Measurements from ENCODE around the gene HSP90AB1.
A peak's percentile ranks its signal among the peaks of the same experiment; 100 is the strongest.

HSP90AB1 gene

DNA sequence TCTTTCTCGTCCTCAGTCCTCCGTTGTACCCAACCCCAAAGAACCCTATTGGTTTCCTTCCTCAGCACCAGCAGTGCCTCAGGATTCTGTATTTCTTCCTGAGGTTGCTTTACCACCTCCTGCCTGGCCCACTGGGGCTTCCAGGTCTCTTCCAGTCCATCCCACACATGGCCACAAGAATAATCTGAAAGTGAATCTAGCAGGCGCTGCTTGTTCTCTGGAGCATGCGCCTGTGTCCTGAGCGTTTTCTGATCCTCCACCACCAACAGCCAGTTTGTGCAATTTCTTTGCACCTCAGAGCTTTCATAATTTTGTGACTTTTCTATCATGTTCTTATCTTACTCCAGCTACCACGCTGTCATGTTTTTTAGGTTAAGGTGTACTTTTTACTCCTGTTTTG, 11.6 kb upstream of the HSP90AB1 start:
- no peak for DNase-seq (ENCODE audit: low read depth in 2 of 2)

DNA sequence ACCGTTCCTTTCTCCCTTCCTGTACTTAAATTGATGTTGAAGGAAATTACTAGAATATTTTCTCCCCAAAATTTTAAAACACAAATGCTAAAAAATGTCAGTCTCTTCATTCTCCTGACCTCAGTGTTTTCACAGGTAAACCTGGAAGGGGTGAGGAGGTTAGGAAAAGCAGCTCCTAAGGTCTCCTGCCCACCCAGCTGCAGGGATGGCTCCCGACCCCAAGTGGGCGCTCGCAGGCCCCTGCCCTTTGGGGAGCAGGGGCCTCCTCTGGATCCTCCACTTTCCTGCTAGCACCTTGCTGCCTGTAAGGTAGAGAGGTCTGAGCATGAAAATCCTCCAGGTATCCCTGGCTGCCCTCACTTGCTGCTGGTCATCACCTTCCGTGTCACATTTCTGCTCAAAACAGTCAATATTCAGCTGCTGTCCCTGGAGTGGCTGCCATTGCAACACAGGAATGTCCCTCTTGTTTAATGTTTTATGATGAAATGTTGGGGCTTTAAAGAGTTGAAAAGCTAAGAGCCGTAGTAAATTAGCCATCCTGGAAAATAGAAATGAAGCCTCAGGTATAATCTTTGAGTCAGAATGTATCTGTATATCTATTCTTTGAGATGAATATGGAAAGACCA, 10.9 kb upstream of the HSP90AB1 start:
- DNase-seq (ENCODE audit: low read depth in 2 of 2) = no peak

DNA sequence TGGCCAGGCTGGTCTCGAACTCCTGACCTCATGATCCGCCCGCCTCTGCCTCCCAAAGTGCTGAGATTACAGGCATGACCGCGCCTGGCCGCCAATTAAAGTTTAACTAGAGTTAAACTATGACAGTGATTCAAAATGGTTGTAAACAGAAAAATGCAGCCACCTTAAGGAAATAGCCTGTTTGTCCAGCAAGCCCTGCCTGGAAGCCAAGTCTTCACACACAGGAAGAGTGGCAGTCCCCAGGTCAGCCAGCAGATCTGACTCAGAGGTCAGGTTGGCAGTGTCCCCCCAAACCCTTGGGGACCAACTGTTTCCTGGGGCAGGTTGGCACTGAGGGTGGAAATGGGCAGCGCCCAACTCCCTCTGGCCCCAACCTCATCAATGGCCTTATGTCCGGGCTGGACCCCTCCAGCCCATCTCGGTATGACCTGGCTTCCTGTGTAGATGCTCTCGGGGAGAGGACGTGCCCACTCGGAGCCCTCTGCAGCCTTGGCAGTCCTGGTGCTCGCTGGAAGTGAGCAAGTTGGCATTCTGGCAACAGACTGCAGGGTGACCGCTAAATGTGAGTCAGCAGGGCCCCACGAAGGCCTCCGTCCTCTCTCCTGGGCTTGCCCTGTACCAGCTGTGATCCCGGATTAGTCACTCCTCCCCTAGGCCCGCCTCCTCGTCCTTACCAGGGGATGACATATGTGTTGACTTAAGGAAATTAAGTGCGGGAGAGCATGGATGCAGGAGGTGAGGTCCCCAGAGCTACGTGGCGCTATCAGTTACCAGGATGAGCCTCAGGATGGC, 9.7 kb upstream of the HSP90AB1 start:
- peak; percentile 64 to 69 for DNase-seq (ENCODE audit: low read depth in 2 of 2)

DNA sequence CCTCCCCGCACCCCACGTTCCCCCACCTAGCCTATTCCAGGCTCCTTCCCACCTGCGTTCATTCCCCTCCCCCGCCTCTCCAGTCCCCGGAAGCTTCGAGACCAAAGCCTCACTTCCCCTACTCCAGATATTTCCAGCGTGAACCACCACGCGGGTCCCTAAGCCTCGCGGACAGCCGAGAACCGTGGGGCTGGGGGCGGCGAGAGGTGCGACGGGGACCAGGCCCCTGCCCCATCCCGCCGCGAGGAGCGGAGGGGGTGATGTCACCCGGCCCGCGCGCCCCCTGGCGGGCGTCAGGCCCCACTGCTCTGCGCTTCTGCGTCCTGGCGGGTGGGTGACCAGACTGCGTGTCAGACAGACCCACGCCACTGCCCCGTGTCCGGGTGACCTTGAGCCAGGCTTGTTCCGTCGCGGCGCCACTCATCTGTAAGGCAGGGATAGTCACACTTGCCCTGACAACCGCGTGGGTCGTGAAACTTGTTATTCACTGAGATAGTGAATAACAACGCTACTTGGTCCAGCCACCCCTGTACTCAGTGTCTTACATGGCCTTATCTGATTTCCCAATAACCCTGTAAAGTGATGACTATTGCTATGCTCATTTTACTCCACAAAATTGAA, 9.0 kb upstream of the HSP90AB1 start:
- peak in 1 of 2 experiments; percentile 19 for DNase-seq (ENCODE audit: low read depth in 2 of 2)

DNA sequence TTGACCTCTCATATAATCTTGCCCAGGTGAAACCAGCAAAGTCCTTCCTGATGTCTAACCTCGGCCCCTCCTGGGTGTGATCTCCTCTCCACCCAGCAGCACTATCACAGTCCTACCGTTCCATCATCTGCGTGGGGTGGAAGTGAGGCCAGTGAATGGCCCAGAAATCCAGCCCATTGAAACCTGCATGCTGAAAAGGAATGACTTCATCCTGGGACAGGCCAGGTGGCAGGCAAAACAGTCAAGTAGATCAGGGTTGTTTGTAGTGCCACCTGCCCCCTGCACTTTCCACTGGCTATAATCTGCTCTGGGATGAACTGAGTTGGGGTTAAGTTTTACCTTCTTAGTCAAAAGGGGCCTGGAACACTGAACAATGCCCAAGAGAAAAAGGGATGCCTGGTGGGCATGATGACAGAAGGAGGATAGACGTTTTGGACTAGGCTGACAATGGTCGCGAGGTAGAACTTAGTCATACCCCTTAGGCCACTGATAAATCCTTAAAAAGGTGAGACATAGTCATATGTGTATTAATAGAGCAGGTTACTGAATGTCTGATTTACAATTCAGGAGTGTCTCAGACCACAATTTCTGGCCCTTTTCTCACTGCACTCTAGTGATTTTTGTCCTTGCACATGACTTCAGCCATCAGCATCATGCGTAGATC, 8.1 kb upstream of the HSP90AB1 start:
- no peak for DNase-seq (ENCODE audit: low read depth in 2 of 2)

DNA sequence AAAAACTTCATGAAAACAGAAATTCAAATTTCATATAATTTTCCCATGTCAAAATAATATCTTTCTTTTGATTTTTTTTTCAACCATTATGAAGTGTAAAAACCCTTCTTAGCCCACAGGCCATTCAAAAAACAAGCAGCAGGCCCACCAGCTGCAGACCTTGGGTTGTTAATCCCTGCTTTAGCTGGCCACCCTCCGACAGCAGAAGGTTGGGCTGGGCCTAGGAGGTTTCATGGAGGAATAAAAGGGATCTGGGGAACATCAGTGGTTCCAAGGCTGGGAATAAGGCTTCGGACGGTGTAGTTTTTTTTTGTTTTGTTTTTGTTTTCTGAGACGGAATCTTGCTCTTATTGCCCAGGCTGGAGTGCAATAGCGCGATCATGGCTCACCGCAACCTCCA, 3.6 kb upstream of the HSP90AB1 start:
- DNase-seq (ENCODE audit: low read depth in 2 of 2) = no peak

DNA sequence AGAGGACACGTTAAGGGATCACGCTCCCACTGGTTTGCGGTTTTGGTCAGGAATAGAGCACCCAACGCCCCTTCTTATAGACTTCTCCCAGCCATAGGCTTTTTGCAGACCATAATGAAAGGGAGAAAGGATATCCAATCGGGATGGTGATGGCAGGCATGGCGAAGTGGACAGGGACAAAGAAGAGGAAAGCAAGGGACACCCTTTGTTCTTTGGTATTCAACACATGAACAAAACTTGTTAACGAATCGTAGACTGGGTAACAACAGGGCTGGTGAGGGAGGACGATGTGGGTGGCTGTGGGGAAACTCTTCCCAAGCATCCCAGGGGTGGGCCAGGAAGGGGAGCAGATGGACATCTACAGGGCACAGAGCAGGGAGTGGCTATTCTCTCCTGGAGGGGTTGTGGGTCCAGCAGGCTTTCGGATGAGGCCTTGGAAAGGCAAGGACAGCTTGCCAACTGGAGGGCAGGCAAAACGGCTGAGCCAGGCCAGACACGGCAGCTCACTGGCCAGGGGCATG, 1.4 kb upstream of the HSP90AB1 start:
- DNase-seq (ENCODE audit: low read depth in 2 of 2) = no peak

DNA sequence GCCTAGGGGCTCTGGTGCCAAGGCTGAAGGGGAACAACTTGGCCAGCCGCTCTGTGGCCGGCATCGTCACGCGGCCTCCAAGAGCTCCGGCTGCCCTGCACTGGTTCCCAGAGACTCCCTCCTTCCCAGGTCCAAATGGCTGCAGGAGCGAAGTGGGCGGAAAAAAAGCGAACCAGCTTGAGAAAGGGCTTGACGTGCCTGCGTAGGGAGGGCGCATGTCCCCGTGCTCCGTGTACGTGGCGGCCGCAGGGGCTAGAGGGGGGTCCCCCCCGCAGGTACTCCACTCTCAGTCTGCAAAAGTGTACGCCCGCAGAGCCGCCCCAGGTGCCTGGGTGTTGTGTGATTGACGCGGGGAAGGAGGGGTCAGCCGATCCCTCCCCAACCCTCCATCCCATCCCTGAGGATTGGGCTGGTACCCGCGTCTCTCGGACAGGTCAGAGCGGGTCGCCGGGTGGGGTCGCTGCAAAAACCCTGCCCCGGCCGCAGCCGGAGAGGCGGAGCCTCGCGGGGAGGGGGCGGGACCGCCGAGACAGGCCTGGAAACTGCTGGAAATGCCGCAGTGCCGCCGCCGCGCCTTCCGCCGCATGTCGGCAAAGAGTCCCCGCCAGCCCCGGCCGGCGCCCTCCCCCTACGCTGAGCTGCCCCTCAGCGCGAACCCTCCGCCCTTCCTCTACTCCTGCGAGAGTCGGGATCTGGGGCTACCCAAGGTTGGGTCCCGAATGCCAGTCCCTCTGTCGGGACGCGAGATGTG, 814 bp upstream of the HSP90AB1 start:
- peak in 1 of 2 experiments; percentile 57 for DNase-seq (ENCODE audit: low read depth in 2 of 2)

DNA sequence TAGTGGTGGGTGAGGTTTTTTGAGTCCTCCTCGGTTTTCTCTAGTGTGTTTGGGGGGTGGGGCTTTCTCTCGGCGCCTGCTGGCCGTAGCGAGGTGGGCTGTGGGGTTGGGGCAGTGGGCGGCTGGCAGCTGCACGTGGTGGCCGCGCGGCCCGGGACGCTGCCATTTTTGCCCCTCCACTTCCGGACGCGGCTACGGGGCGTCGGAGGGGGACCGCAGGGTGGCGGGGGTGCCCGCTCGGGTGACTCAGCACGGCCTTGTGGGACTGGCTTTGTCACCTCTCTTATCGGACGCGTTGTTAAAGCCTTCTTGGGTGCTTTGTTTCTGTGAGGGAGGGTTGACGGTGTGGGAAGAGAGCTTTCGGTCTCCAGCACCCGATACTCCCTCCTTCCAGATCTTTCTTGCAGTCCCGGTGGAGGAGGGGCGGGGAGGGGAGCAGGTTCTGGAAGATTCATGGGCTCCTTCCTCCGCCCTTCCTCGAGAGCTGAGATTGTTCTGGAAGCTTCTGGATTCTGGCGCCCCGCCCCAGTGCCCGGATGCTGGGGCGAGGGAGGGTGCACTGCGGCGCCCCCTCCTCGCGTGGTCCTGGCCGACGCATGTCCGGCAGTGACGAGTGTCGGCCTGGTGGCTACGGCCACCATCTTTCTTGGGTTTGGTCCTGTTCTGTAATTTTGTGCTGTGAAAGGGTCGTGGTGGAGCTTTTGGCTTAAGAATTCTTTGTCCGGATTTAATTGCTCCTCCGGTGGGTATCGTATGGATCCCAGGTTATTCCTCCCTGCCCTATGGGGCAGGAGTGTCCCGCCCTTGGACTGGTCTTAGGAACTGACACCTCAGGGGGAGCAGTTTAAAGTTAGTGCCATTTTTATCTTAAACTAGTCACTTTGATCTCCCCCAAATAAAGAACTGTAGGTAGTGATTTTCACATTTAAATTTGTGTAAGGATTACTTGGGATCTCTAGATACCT, 719 bp downstream of the HSP90AB1 start:
- no peak for DNase-seq (ENCODE audit: low read depth in 2 of 2)

DNA sequence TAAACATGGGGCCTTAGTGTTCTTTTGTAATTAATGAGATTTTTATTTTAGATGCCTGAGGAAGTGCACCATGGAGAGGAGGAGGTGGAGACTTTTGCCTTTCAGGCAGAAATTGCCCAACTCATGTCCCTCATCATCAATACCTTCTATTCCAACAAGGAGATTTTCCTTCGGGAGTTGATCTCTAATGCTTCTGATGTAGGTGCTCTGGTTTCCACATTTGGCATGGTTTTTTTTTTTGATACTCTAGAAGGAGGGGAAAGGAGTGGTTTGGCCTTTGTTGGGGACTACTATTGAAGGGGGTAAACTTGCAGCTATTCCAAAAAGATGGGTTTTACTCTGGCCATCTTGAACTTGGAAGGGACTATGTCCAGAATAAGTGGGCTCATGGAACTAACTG, 1.7 kb downstream of the HSP90AB1 start:
- DNase-seq (ENCODE audit: low read depth in 2 of 2) = no peak

DNA sequence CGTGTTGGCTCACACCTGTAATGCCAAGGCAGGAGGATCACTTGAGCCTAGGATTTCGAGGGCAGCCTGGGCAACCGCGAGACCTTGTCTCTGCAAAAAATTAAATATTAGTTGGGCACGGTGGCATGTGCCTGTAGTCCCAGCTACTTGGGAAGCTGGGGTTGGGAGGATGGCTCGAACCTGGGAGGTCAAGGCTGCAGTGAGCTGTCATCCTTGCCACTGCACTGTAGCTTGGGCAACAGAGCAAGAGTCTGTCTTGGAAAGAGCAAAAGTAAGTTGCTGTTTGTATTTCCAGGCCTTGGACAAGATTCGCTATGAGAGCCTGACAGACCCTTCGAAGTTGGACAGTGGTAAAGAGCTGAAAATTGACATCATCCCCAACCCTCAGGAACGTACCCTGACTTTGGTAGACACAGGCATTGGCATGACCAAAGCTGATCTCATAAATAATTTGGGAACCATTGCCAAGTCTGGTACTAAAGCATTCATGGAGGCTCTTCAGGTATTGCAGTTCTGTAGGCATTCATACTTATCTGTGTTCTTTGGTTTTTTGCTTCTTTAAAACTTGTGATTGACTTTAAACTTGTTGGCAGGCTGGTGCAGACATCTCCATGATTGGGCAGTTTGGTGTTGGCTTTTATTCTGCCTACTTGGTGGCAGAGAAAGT, 2.3 kb downstream of the HSP90AB1 start:
- no peak for DNase-seq (ENCODE audit: low read depth in 2 of 2)

DNA sequence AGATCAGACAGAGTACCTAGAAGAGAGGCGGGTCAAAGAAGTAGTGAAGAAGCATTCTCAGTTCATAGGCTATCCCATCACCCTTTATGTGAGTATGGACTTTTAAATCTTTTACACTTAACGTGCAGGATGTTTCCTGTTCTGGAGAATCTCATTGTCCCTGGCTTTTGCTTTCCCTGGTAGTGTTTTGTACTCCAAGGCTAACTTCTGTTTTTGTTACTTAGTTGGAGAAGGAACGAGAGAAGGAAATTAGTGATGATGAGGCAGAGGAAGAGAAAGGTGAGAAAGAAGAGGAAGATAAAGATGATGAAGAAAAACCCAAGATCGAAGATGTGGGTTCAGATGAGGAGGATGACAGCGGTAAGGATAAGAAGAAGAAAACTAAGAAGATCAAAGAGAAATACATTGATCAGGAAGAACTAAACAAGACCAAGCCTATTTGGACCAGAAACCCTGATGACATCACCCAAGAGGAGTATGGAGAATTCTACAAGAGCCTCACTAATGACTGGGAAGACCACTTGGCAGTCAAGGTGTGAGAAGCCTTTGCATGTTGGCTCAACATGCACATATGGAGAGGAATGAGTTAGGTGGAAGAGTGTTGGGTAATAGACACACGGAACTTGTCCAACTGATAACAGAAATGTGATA, 3.3 kb downstream of the HSP90AB1 start:
- DNase-seq (ENCODE audit: low read depth in 2 of 2) = no peak

DNA sequence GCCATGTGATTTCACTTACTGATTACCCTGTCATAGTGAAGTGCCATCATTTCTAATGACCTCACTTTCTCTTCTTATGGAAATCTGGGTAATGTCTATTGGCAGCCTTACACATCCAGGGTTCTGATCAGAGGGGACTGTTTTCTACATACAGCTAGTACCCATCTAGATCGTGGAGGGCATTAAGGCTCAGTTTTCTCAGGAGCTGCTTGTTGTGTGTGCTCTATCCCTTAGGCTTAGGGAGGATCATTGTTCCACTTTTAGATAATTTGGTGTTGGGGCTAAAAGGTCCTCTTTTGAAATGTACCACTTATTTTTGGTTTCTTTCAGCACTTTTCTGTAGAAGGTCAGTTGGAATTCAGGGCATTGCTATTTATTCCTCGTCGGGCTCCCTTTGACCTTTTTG, 3.8 kb downstream of the HSP90AB1 start:
- DNase-seq (ENCODE audit: low read depth in 2 of 2) = no peak

DNA sequence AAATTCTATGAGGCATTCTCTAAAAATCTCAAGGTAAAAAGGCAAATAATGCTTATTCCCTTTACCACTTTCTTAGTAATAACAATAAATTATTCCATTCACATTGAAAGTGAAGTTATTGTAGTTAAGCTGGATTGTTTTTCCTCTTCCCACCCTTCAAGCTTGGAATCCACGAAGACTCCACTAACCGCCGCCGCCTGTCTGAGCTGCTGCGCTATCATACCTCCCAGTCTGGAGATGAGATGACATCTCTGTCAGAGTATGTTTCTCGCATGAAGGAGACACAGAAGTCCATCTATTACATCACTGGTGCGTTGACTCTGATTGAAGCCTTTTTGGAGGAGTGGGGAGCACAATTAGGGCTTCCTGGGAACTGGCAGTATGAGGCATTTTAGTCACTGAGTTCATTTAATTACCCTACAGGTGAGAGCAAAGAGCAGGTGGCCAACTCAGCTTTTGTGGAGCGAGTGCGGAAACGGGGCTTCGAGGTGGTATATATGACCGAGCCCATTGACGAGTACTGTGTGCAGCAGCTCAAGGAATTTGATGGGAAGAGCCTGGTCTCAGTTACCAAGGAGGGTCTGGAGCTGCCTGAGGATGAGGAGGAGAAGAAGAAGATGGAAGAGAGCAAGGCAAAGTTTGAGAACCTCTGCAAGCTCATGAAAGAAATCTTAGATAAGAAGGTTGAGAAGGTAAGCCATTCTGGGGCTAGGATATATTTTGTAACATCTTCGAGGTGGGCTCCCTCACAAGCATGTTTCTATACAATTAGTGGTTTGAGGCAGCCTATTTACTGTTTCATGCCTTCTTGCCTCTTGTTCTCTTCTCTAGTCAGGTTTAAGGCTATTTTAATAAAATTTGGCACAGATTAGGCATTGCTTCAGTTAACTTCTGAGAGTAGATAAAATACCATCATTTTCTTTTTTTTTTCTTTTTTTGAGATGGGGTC, 4.9 kb downstream of the HSP90AB1 start:
- no peak for DNase-seq (ENCODE audit: low read depth in 2 of 2)

DNA sequence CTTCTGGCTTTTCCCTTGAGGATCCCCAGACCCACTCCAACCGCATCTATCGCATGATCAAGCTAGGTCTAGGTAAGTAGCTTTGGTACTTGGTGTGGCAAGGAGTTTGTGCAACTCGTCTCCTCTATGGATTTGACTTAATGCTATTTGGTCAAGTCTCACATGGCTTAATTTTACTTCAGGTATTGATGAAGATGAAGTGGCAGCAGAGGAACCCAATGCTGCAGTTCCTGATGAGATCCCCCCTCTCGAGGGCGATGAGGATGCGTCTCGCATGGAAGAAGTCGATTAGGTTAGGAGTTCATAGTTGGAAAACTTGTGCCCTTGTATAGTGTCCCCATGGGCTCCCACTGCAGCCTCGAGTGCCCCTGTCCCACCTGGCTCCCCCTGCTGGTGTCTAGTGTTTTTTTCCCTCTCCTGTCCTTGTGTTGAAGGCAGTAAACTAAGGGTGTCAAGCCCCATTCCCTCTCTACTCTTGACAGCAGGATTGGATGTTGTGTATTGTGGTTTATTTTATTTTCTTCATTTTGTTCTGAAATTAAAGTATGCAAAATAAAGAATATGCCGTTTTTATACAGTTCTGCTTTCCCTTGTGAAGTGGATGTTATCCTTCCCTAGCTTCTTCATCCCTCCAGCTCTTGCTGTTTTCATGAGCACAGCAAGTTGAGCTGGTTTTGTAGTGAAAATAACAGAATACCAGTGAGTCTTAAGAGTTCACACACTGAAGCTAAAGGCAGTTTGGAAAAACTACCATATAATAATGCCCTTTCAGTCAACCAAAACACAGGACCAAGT, 6.6 kb downstream of the HSP90AB1 start:
- no peak for DNase-seq (ENCODE audit: low read depth in 2 of 2)

DNA sequence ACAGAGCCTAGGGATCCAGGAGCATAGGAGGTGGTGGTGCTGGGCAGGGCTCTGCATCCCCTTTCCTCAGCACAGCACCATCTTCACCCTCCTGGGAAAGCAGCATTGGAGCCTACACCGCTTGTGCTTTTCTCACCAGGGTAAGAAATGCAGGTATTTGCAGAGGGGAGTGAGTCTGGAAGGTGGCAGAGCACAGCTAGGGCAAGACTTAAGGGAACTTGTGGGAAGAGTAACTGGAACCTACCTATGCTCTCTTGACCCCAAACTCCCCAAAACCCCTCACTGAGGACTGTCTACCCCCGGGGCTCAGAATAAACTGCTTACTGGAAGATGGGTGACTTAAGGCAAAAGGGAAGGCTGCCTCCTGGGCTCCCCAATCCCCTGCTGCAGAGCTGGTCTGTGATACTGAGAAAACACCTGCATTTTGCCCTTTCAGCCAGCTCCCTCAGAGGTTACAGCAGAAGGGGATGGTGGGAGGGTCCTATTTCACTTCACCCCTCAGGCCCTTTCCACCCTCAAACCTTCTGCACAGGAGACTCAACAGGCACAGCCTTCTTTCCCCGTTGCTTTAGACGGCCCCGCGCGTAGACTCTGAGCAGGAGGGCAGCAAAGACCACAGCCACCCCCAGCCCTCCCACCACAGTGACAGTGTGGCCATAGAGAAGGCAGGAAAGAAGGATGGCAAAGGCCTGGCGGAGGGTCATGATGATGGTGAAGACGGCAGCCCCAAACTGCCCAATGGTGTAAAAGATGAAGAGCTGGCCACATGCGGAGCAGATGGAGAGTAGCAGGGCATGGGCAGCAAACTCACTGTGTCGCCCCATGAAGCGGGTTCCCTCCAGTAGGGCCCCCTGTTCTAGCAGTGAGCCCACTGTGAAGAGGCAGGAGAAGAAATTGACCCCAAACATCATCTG, 7.5 kb downstream of the HSP90AB1 start:
- DNase-seq (ENCODE audit: low read depth in 2 of 2) = no peak
